A204.1 (cell line): ENCODE results near the gene PHF21A.

Source experiments
- FAIRE-seq: peaks from 2 replicates; lab custom pipeline; 2012; peaks lifted over from hg19 to GRCh38; lab: Jason Lieb, UNC

PHF21A gene

DNA sequence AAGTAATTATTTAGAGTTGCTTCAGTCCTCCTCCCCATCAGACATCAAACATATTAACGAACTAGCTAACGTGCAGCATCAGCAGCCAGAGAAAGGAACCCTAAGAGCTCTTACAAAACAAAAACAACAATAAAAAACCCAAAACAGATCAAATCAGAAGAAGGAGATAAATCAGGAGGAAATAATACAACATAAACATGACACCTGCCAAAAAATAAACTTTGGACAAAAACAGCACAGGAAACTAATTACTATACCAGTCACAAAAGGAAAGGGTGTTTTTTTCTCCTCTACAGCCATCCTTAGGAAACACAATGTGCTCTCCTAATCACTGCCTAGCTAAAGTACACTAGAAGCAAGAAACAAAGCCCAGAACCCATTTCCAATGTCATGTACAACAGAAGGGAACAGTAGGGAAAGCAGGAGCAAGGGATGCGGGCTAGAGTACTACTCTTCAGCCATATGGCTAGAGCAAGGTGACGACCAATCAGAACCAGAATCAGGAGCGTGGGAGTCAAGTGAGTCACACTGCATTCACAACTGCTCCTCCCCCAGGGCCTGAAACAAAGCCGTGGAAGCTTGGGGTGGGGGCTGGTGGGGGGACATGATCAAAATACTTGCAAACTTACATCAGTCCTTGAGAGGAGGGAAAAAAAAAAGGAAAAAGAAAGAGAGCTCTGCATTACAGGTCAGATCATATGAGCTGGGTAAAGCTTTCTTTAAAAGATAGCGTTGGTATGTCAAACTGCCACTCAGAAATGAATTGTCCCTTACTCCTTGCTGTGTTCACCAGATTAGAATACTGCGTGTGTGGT, 138.4 kb downstream of the PHF21A start:
- FAIRE-seq, result no peak

DNA sequence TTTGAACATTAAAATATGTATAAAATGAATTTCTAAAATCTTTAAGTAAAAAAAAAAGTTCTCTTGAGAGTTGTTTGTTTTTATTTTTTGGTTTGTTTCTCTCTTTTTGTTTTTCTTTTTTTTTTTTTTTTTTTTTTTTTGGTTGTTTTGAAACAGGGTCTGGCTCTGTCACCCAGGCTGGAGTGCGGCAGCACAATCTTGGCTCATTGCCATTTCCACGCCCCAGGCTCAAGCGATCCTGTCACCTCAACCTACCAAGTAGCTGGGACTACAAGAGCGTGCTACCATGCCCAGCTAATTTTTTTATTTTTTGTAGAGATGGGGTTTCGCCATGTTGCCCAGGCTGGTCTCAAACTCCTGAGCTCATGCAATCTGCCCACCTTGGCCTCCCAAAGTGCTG, 139.4 kb downstream of the PHF21A start:
- FAIRE-seq, result peak; percentile 40

DNA sequence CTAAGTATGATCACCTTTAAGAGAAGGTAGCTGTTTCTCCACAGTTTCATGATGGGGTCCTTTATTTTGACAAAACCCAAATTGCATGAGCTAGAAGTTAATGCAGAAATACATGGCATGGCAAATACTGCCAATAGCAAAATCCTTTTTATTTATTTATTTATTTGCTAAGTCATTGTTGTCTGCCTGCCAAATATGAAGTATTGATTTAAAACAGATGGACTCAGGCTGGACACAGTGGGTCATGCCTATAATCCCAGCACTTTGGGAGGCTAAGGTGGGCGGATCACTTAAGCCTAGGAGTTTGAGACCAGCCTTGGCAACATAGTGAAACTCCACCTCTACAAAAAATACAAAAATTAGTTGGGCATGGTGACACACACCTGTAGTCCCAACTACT, 146.4 kb downstream of the PHF21A start:
- FAIRE-seq, result no peak

DNA sequence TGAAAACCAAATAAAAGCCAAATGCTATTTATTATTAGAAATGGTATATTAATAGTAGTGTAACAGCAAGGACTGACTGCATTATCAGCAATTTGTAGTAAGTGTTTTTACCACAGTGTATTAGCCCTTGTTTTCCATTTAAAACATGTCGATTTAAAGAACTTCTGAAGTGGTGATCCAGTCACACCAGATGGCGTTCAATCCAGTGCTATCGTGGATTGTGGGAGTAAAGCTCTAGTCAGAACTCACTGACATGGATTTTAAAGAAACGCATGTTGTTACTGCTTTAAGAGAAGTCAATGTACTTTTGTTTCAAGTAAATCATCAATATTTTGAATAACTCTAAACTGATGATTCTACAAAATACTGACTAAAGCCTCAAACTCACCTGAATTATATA, 147.7 kb downstream of the PHF21A start:
- no peak for FAIRE-seq

DNA sequence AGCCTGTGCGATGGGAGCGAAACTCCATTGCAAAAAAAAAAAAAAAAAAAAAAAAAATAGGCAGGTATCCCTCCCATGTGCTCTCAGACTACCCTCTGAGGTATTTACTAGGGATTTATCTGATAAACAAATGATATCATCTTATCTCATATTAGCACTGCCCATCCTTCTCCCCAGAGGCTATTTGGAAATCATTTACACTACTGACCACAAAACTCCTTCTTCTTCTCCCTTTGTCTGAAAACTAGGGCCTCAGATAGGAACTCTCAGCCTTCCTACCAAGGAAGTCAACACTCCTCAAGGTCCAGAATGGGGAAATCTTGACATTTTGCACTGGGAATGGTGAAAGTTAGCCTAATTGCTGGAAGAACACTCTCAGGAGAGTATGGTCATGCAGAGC, 152.4 kb downstream of the PHF21A start:
- no peak for FAIRE-seq

DNA sequence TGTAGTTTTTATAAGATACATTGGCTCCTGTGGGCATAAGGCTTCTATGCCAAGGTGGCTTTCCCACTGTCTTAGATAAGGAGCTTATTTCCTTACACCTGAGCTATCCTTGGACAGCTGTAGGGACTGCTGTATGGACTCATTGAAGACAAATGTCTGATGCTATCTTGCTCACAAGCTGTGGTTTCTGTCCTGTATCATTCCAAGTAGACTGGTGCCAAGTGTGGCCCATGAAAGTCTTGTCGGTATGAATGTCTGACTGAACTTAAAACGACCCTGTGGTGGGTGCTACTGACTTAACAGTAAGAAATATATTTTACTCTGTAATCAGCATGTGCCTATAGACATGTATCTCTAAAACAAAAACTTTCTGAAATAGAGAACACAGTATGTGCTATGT, 153.7 kb downstream of the PHF21A start:
- no peak for FAIRE-seq

DNA sequence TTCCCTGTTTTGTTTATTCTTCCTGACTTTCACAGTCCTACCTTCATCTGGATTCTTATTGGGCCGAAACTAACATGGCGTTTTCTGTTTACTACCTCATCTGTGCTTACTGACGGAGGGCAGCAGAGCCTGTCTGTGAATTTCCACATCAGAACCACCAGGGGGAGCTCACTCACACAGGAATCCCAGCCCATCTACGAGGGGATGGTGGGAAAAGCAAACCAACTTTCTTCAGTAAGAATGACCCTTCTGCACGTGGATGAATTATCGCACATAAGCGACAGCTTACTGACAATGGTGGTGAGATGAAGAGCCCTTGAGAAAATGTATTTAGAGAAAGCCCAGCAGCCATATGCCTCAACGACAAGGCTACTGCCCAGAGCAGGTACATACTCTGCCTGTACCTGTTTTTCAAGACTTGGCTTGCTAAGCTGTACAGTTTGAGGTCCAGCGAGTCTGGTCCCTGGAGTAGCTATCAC, 156.3 kb downstream of the PHF21A start:
- peak; percentile 92 for FAIRE-seq

DNA sequence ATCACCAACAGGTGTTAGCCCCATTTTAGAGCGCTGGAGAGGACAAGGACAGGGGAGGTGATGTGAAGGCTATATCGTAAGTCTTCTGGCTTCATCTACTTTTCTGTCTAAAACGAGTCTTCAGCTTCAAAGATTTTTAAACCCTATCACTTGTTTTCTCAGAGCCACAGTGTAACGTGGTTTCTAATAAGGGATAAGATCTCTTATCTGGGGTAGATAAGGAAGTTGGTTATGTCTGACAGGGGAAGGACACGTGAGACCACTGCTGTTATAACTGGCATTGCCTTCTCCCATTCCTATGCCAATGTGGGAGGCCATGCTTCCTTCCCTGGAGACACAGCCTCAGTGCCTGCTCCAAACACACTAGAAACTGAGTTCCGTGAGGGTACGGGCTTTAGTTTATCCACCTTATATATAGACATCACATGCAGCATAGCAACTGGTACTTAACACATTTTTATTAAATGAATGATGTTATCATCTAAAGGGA, 159.5 kb downstream of the PHF21A start:
- no peak for FAIRE-seq

DNA sequence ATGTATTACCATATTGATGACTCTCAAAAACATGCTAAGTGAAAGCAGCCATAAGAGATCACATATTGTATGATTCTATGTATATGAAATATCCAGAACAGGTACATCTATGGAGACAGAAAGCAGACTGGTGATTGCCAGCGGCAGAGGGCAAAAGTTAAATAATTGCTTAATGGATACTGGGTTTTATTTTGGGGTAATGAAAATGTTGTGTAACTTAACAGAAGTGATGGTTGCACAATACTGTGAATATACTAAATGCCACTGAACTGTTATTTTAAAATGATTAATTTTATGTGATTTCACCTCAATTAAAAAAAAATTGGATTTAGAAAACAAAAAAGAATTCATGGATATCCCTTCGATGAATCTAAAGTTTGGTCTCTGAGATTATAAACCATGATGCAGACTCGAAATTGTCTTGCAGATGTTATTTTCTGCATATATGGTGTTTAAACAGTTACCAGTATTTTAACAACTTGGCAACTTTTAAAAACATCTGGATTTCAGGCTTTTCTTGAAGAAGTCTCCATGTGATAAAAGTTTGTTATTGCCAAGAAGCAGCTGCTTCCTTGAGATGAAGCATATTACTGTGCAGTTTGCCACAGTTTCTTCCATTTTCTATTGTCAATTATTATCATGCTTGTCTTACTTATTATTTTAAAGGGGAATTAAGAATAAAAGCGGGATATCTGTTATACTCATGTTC, 160.7 kb downstream of the PHF21A start:
- no peak for FAIRE-seq

DNA sequence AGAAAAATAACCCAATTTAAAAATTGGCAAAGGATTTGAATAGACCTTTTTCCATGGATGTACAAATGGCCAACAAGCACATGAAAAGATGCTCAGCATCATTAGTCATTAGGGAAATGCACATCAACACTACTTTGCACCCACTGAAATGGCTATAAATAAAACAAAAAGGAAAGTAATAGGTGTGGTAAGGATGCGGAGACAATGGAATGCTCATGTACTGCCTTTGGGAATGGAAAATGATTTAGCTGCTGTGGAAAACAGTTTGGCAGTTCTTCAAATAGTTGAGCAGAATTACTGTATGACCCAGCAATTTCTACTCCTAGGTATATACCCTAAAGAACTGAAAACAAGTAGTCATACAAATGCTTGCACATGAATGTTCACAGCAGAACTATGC, 161.4 kb downstream of the PHF21A start:
- FAIRE-seq, result no peak

DNA sequence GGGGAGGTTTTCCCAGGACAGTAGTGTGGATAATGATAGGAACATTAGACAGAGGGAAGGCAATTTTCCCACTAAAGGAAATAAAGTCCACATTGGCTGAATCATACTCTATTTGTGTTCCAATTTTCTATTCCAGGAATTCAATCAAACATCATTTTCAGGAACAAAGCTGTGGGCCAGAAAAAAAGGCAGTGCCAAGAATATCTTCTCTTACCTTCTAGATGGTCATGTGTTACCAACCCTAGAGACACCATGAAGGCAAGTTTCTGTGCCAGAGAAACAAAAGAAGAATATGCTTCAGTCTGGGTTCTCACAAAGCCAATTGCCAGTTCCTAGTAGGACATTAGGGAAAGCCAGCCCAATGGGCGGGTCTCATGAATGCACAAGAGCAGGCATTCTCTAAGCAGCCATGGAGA, 171.3 kb downstream of the PHF21A start:
- no peak for FAIRE-seq

DNA sequence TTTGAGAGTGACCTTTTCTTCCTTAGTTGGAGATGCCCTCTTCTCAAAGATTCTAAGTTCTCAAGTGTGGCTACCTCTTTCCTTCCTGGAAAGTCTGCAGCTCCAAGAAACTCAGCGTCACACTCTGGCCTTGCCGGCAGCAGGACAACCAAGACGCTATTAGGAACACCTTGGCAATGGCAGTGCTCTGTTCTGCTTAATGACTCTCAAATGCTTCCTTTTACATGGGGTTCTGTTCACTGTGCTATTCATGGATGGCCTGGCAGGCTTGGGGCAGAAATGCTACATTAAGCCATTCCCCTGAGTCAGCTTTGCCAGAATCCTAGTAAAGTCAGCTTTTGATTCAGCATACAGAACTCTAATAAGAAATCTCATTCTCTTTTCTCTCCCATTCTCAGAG, 172.9 kb downstream of the PHF21A start:
- FAIRE-seq, result no peak

DNA sequence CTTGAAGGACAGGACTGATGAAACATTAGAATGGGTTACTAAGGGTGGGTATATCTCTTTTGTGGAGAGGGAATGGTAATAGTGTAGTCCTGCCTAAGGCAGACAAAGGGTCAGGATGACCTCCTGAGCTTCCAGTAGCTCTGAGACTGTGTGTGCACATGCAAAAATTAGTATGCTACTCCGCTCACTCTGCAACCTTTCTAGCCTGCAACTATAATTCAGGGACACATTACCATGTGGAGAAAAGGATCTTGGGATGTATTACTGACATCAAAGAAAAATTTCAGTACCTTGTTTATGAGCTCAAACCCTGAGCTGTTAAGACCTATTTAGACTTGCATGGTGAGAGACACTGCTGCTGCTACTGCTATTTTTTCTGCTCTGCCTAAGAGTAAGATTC, 173.4 kb downstream of the PHF21A start:
- FAIRE-seq, result no peak

DNA sequence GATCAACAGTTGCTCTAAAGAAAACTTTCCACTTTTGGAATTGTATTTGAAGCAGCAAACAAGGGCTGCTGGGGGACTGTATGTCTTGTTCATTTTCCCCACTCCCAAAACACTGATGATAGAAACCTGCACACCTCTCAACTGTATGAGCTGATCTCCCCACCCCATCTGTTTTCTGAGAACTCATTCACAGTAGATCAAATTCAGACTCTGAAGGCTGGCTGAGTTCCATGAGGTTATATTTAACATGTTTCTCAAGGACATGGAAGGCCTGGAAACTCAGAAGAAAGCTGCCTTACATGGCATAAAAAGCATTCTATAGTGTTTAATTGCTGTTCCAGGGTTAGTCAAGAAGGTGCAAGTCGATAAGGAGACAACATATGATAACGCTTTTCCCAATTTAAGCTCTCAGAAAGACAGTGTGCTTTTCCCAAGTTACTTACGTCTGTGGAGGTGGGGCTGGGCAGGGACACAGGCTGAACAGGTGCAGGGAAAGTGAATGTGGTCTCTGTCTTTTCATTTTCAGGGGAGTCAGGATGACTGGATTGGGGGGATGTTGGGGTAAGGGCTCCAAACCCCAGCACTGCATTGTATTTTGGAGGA, 175.8 kb downstream of the PHF21A start:
- FAIRE-seq, result no peak

DNA sequence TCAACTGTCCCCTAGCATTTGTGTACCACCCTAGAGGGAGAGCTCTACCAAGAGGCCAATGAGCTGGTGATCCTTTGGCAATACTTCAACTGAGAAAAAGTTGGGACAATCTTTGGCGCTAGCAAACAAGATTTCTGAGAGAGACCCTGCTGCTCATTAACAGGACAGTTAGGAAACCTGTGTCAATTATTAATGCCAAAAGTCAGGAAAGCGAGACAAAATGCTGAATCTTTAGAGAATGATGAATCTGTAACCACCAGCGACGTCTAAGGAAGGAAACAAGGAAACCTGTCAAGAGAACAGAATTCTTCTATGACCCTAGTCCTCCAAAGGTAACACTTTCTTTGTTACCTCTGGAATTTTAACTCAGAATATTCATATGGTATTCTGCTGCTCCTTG, 178.9 kb downstream of the PHF21A start:
- FAIRE-seq, result no peak

DNA sequence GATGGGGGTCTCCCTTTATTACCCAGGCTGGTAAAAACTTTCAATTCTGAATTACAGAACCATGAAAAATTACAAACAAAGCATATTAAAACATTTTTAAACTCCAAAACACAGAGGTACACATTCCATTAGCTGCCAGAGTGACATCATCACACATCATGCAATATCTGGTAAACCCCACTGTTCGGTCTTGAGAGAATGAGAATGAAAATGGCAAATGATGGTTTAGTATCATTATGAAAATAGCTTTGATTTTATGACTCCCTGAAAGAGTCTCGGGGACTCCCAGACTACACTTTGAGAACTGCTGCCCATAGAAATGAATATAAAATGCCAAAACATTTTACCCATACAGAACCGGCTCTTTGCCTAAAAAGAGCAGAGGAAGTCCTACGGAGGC, 180.0 kb downstream of the PHF21A start:
- no peak for FAIRE-seq

DNA sequence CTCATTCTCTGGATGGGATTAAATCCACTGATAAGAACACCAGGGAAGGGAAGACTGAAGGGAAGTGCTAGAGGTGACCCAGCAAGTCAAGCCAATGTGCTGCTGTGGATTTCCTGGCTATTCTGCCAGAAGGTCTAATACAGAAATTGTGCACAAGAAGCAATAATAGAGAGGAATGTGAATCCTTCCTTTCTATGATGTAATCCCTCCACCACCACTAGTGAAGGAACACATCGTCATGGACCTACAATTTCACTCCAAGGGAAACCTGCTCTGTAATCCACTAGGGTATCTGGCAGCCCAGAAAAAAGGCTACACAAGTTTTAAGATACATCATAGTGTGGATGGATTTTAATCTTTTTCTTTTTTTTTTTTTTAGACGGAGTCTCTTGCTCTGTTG, 181.4 kb downstream of the PHF21A start:
- FAIRE-seq, result no peak

DNA sequence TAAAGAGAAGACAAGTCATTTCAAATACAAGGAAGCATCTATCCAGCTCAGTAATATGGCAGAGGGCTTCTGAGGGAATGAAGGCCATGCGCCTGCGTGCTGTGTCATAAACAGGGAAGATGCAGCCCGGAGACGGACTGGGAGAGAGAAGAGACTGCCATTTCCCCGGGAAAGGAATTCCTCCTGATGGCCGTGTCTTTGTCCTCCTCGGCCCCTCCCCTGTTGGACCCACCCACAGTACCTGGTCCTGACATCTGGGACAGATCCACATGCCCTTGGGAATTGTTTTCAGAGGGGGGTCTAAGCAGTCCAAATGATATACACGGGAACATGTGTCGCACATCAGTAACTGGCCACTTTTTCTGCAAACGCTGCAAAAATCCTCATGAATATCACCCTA, 183.3 kb downstream of the PHF21A start:
- no peak for FAIRE-seq

DNA sequence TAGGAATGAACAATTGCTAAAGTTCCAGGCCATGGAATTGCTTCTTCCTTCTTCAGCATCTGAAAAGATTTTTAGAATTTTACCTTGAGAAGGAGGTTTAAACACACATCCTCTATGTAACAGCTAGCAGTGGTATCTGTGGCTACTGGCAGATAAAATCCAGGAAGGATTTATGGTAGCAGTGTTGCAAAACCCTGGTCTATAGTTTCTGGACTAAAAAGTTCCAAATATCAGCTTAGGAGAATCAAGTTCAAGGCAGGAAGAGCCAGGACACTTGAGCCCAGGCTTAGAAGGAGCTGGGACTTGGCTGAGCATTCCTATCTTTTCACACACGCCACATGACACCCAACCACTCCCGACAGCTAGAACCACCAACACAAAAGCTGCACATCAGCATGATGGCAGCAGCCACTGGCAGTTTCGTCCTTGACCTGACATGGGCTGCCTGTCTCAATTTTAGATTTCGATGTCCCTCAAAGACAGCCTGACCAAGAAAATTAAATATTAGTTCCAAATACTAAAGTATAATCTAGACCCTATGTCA, 184.7 kb downstream of the PHF21A start:
- no peak for FAIRE-seq

DNA sequence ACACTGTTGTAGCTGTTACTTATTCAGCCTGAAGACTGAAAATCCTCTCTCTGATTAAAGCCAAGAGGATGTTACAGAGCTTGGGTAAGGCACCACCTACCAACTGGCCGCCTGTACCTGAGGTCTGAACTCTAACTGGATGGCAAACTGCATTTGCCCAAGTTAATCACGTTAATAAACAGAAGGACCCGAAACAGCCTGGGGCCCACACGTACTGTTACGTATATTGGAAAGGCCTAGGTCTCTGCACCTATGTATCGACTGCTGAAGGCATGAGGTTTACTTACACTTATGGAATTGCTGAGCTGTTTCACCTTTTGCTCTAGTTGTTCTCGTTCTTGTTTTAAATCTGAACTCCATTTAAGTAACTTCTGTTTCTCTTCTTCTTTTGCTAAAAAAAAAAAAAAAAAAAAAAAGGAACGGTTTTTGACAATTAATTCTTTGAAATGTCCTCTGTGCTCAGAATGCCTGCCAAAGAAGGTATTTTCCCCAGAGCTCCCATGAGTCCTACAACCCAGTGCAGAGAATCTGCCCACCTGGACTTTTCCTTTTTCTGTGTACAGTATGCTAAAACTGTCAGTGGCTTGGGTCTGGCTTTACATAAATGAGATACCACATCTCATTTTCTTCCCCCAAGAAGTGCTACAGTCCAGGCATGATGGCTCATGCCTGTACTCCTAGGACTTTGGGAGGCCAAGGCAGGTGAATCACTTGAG, 185.7 kb downstream of the PHF21A start:
- no peak for FAIRE-seq

DNA sequence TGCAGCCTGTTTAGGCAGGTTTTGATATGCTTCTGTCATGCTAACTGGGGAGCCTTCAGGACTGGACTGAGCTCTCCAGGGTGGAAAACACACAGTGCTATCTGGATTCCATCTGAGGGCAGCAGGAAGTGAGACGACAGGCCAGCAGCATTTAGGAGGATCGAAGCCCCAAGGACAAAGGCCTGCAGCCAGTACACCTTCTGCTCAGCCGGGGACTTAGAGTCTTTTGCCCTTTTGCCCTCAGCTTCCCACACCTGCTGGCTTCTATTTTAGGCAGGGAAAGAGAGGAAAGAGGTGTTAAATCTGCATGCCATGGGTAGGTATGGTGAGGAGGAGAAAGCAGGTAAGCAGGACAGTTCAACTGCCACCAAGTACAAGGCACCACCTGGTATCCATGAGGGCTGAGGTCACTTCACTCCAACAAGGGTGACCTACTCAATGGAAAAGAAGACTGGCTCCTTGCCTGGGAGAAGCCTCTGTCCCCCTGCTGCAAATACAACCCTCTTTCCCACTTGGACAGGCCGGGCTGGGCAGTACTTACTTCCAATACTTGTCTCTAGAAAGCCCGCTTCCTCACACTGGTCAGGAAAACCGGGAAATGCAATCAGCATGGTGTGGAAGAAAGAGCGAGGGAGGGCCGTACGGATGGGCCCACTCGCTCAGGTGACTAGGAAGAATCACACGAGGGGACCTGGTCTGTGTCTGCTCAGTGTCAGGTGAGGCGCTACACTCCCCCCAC, 186.5 kb downstream of the PHF21A start:
- no peak for FAIRE-seq
